Suppressor macrophage (primary cell): Measurements from ENCODE around the gene GPR35.

Experiments
- DNase-seq, 4 experiments: peaks; one replicate each; pipeline ENCODE4 v3.0.0-alpha.2; 2020 to 2022

GPR35 gene

GRCh38 chr2:240589375-240589774 is 35.9 kb upstream of the GPR35 start:
- DNase-seq, result no peak

- DNase-seq, result no peak
These were observed 35.3 kb upstream of the GPR35 start for GRCh38 chr2:240589850-240590525.

GRCh38 chr2:240590681-240591111 is 34.6 kb upstream of the GPR35 start:
- no peak for DNase-seq

GRCh38 chr2:240591226-240591625 is 34.1 kb upstream of the GPR35 start:
- no peak for DNase-seq

GRCh38 chr2:240591784-240592183 is 33.5 kb upstream of the GPR35 start:
- DNase-seq, result no peak

GRCh38 chr2:240593026-240593702 is 32.1 kb upstream of the GPR35 start:
- no peak for DNase-seq

- peak in 1 of 4 experiments; percentile 1 for DNase-seq
These were observed 31.4 kb upstream of the GPR35 start for GRCh38 chr2:240593703-240594451.

GRCh38 chr2:240594511-240595380 is 30.5 kb upstream of the GPR35 start:
- peak in 1 of 4 experiments; percentile 1 for DNase-seq

- peak; percentile 35 to 68 (median 56) for DNase-seq
These were observed 29.8 kb upstream of the GPR35 start for GRCh38 chr2:240595381-240596079.

- no peak for DNase-seq
These were observed 29.2 kb upstream of the GPR35 start for GRCh38 chr2:240596080-240596460.

- DNase-seq, result no peak
These were observed 28.8 kb upstream of the GPR35 start for GRCh38 chr2:240596491-240596931.

- no peak for DNase-seq
These were observed 28.2 kb upstream of the GPR35 start for GRCh38 chr2:240597054-240597418.

GRCh38 chr2:240597419-240598181 is 27.7 kb upstream of the GPR35 start:
- no peak for DNase-seq

- no peak for DNase-seq
These were observed 26.9 kb upstream of the GPR35 start for GRCh38 chr2:240598311-240598911.

- no peak for DNase-seq
These were observed 26.1 kb upstream of the GPR35 start for GRCh38 chr2:240599141-240599583.

GRCh38 chr2:240600451-240600961 is 24.8 kb upstream of the GPR35 start:
- no peak for DNase-seq

GRCh38 chr2:240601061-240601830 is 24.0 kb upstream of the GPR35 start:
- DNase-seq, result no peak

- DNase-seq, result no peak
These were observed 23.5 kb upstream of the GPR35 start for GRCh38 chr2:240601831-240602160.

GRCh38 chr2:240602266-240603050 is 22.8 kb upstream of the GPR35 start:
- DNase-seq, result no peak
